ENCODE results near the gene MEN1. TPM values are rescaled to one million over a fixed set of nuclear protein-coding genes. Genes with fewer than 3 reads are reported as not detected.

The MEN1 gene
- total RNA-seq, 1 experiment from 2014 or later: 46.1 TPM

GRCh38 chr11:64801158-64801464, 9.2 kb downstream of the MEN1 start:
- Histone ChIP-seq H3K4me1 (ENCODE audit: insufficient read depth, low read length) (peaks cover 19% of the 10 kb centered on the region), H3K9me3 (ENCODE audit: low read length) (no peaks in the 10 kb centered on the region), H3K9ac (ENCODE audit: low read length) (no peak overlapping the region), H4K20me1 (ENCODE audit: low read length) (no peaks in the 10 kb centered on the region), H3F3A (ENCODE audit: low read length, unreplicated experiment) (peaks cover 10% of the 10 kb centered on the region), H2AFZ (ENCODE audit: low read length) (no peak overlapping the region), H3K36me3 (ENCODE audit: low read depth, low read length) (peaks cover 8% of the 10 kb centered on the region; the same call in 1 of the 2 replicates), H3K79me2 (ENCODE audit: low read length) (peaks cover 10% of the 10 kb centered on the region; the same call in 1 of the 2 replicates), H3K4me2 (ENCODE audit: low read length) (no peak overlapping the region), H3K27ac (ENCODE audit: low read length) (no peak overlapping the region), H3K4me3 (ENCODE audit: low read length) (no peak overlapping the region), H3K9me2 (replicated peaks; ENCODE audit: low read length) (no peaks in the 10 kb centered on the region), H3K27me3 (ENCODE audit: low read length) (no peaks in the 10 kb centered on the region)
- no peak for TF ChIP-seq CTCF (conservative IDR thresholded peaks at IDR 0.05; ENCODE audit: low read depth, low read length)
- intact Hi-C loops (cut with micrococcal nuclease): no loop called here
- ATAC-seq (no peak), DNase-seq (no peak)
- ChIA-PET CTCF (no interaction called here), POLR2A (ENCODE audit: unreplicated experiment) (no interaction called here)
- BruUV-seq (replicated peaks): no TSS peak

GRCh38 chr11:64800303-64801157, 9.8 kb downstream of the MEN1 start:
- H3K9me3 ChIP-seq (ENCODE audit: low read length): no peaks in the 10 kb centered on the region
- H3K27ac ChIP-seq (ENCODE audit: low read length): no peak overlapping the region
- no peak overlapping the region for H2AFZ ChIP-seq (ENCODE audit: low read length)
- peaks cover 10% of the 10 kb centered on the region for H3F3A ChIP-seq (ENCODE audit: low read length, unreplicated experiment)
- POLR2A ChIA-PET (ENCODE audit: unreplicated experiment): no interaction called here
- peaks cover 10% of the 10 kb centered on the region; the same call in 1 of the 2 replicates for H3K79me2 ChIP-seq (ENCODE audit: low read length)
- intact Hi-C loops (cut with micrococcal nuclease): no loop called here
- ATAC-seq: no peak
- DNase-seq: no peak
- BruUV-seq (replicated peaks): no TSS peak
- no peaks in the 10 kb centered on the region for H4K20me1 ChIP-seq (ENCODE audit: low read length)
- no peak overlapping the region for H3K4me3 ChIP-seq (ENCODE audit: low read length)
- no peak overlapping the region for H3K4me2 ChIP-seq (ENCODE audit: low read length)
- CTCF ChIA-PET: no interaction called here
- TF ChIP-seq EZH2phosphoT487 (IDR thresholded peaks at IDR 0.05; ENCODE audit: borderline replicate concordance, low read length): no peak
- no peak for TF ChIP-seq CTCF (conservative IDR thresholded peaks at IDR 0.05; ENCODE audit: low read depth, low read length)
- TF ChIP-seq EZH2 (IDR thresholded peaks at IDR 0.05; ENCODE audit: low read length, unreplicated experiment): no peak
- no peaks in the 10 kb centered on the region for H3K27me3 ChIP-seq (ENCODE audit: low read length)
- peaks cover 8% of the 10 kb centered on the region; the same call in 1 of the 2 replicates for H3K36me3 ChIP-seq (ENCODE audit: low read depth, low read length)
- no peaks in the 10 kb centered on the region for H3K9me2 ChIP-seq (replicated peaks; ENCODE audit: low read length)
- peaks cover 19% of the 10 kb centered on the region for H3K4me1 ChIP-seq (ENCODE audit: insufficient read depth, low read length)
- no peak overlapping the region for H3K9ac ChIP-seq (ENCODE audit: low read length)

- CTCF ChIA-PET: no interaction called here
- no peak for ATAC-seq
Observed at GRCh38 chr11:64799623-64800302, 10.6 kb downstream of the MEN1 start.

More at GRCh38 chr11:64799623-64800302, 10.6 kb downstream of the MEN1 start:
- no peak for TF ChIP-seq EZH2 (IDR thresholded peaks at IDR 0.05; ENCODE audit: low read length, unreplicated experiment)
- no peak for TF ChIP-seq EZH2phosphoT487 (IDR thresholded peaks at IDR 0.05; ENCODE audit: borderline replicate concordance, low read length)
- Histone ChIP-seq H3K79me2 (ENCODE audit: low read length) (peaks cover 10% of the 10 kb centered on the region; the same call in 1 of the 2 replicates), H3K4me2 (ENCODE audit: low read length) (no peak overlapping the region), H3K27me3 (ENCODE audit: low read length) (no peaks in the 10 kb centered on the region), H2AFZ (ENCODE audit: low read length) (no peak overlapping the region), H3K4me1 (ENCODE audit: insufficient read depth, low read length) (peaks cover 19% of the 10 kb centered on the region), H3F3A (ENCODE audit: low read length, unreplicated experiment) (peaks cover 10% of the 10 kb centered on the region), H3K36me3 (ENCODE audit: low read depth, low read length) (peaks cover 8% of the 10 kb centered on the region; the same call in 1 of the 2 replicates), H3K9me3 (ENCODE audit: low read length) (no peaks in the 10 kb centered on the region), H3K27ac (ENCODE audit: low read length) (no peak overlapping the region), H4K20me1 (ENCODE audit: low read length) (no peaks in the 10 kb centered on the region), H3K9ac (ENCODE audit: low read length) (no peak overlapping the region), H3K4me3 (ENCODE audit: low read length) (no peak overlapping the region), H3K9me2 (replicated peaks; ENCODE audit: low read length) (no peaks in the 10 kb centered on the region)
- intact Hi-C loops (cut with micrococcal nuclease): no loop called here
- POLR2A ChIA-PET (ENCODE audit: unreplicated experiment): interaction anchor here (0.8 kb wide), 1 partner anchor 21 kb away, joined by 4 read pairs; the partner anchor contains the start of gene SF1
- DNase-seq: no peak
- BruUV-seq (replicated peaks): no TSS peak
